KMS-11 (cell line): ENCODE measurements around the gene CDH1.

ENCODE experiments used
- H2AFZ ChIP-seq: fragments of 200-600 bp; sonication (generic); 2 replicates; pipeline ENCODE4 v1.6.1; 2016; ENCODE audit warnings: antibody characterized with exemption, mixed run types, low read depth
- H3K27ac ChIP-seq: fragments of 200-600 bp; sonication (generic); 2 replicates; pipeline ENCODE4 v1.6.1; 2016; ENCODE audit warnings: mild to moderate bottlenecking, mixed run types
- H3K27me3 ChIP-seq: fragments of 200-600 bp; sonication (generic); 2 replicates; pipeline ENCODE4 v1.6.1; 2017; ENCODE audit warnings: mild to moderate bottlenecking, low read depth, mixed run types, moderate library complexity; ENCODE audit not compliant: insufficient read depth
- H3K36me3 ChIP-seq: fragments of 200-600 bp; sonication (generic); 2 replicates; pipeline ENCODE4 v1.6.1; 2017; ENCODE audit warnings: mild to moderate bottlenecking, mixed run types; ENCODE audit not compliant: insufficient read depth
- H3K4me1 ChIP-seq: fragments of 200-600 bp; sonication (generic); 2 replicates; pipeline ENCODE4 v1.6.1; 2016; ENCODE audit warnings: mild to moderate bottlenecking, low read depth, mixed run types; ENCODE audit not compliant: poor library complexity, severe bottlenecking
- H3K4me2 ChIP-seq: fragments of 200-600 bp; sonication (generic); 2 replicates; pipeline ENCODE4 v1.7.0; 2016; ENCODE audit warnings: mild to moderate bottlenecking, mixed run types
- H3K4me3 ChIP-seq: fragments of 200-600 bp; sonication (generic); IDR thresholded peaks from 2 replicates; pipeline ENCODE4 v1.6.1; 2017; ENCODE audit warnings: low read depth, low read length, mixed read lengths; ENCODE audit not compliant: insufficient read depth
- H3K79me2 ChIP-seq: fragments of 200-600 bp; sonication (generic); 2 replicates; pipeline ENCODE4 v1.6.1; 2016; ENCODE audit warnings: low read depth, mixed run types; ENCODE audit not compliant: insufficient read depth
- H3K9ac ChIP-seq: fragments of 200-600 bp; sonication (generic); 2 replicates; pipeline ENCODE4 v1.6.1; 2016; ENCODE audit warnings: mild to moderate bottlenecking, mixed run types
- H4K20me1 ChIP-seq: fragments of 200-600 bp; sonication (generic); 2 replicates; pipeline ENCODE4 v1.6.1; 2016; ENCODE audit warnings: mild to moderate bottlenecking, mixed run types; ENCODE audit not compliant: insufficient read depth
- TF ChIP-seq, protein P1 (sequence below): fragments of 200-600 bp; sonication (generic); conservative IDR thresholded peaks from 2 replicates; pipeline ENCODE4 v1.6.1; 2017; ENCODE audit warnings: low read depth, mild to moderate bottlenecking, antibody characterized with exemption, low read length, moderate library complexity, mixed read lengths

The CDH1 gene

DNA sequence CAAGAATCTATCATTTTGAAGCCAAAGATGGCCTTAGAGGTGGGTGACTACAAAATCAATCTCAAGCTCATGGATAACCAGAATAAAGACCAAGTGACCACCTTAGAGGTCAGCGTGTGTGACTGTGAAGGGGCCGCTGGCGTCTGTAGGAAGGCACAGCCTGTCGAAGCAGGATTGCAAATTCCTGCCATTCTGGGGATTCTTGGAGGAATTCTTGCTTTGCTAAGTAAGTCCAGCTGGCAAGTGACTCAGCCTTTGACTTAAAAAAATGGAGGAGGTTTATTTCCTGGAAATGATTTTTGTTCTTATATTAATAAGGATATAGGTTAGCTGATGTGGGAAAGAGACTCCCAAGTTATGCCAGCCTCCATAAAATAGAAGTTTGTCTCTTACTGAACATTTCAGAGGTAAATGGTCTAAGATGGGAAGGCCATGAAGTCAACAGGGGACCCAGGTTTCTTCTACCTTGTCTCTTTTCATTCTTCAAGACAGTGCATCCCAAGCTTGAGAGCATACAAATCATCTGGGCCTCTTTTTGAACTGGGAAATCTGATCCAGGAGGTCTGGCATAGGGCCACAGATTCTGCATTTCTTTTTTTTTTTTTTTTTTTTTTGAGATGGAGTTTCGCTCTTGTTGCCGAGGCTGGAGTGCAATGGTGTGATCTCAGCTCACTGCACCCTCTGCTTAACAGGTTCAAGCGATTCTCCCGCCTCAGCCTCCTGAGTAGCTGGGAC, 86.5 kb downstream of the CDH1 start:
- Histone ChIP-seq H4K20me1 (no peaks in the 10 kb centered on the region), H3K79me2 (no peaks in the 10 kb centered on the region), H3K27me3 (no peaks in the 10 kb centered on the region), H3K9ac (no peak overlapping the region), H2AFZ (no peak overlapping the region), H3K4me3 (no peak overlapping the region), H3K4me2 (no peak overlapping the region), H3K36me3 (no peaks in the 10 kb centered on the region), H3K4me1 (no peaks in the 10 kb centered on the region), H3K27ac (no peak overlapping the region)
- TF ChIP-seq, protein P1, sequence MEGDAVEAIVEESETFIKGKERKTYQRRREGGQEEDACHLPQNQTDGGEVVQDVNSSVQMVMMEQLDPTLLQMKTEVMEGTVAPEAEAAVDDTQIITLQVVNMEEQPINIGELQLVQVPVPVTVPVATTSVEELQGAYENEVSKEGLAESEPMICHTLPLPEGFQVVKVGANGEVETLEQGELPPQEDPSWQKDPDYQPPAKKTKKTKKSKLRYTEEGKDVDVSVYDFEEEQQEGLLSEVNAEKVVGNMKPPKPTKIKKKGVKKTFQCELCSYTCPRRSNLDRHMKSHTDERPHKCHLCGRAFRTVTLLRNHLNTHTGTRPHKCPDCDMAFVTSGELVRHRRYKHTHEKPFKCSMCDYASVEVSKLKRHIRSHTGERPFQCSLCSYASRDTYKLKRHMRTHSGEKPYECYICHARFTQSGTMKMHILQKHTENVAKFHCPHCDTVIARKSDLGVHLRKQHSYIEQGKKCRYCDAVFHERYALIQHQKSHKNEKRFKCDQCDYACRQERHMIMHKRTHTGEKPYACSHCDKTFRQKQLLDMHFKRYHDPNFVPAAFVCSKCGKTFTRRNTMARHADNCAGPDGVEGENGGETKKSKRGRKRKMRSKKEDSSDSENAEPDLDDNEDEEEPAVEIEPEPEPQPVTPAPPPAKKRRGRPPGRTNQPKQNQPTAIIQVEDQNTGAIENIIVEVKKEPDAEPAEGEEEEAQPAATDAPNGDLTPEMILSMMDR = no peak

DNA sequence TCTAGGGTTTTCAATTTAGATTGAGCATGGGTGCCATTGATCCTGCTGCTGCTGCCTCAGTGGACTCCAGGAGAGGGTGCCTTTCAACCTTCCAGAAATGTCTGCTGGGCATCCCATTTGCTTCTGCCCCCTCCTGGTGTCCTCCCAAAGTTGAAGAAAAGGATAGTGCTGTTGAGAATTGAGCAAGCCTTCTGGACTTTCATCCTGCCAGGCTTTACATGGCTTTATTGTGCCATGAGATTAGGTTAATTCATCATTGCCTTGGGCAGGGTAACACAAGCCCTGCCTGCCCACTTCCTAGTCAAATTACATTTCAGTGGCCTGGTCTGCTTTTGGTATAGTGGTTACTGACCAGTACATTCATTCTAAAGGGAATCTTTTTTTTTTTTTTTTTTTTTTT, 88.3 kb downstream of the CDH1 start:
- no peak overlapping the region for H3K9ac ChIP-seq
- H3K4me3 ChIP-seq = no peak overlapping the region
- H3K27me3 ChIP-seq = no peaks in the 10 kb centered on the region
- TF ChIP-seq, protein P1 = no peak
- no peak overlapping the region for H3K27ac ChIP-seq
- no peaks in the 10 kb centered on the region for H4K20me1 ChIP-seq
- no peaks in the 10 kb centered on the region for H3K36me3 ChIP-seq
- no peaks in the 10 kb centered on the region for H3K79me2 ChIP-seq
- H2AFZ ChIP-seq = no peak overlapping the region
- no peaks in the 10 kb centered on the region for H3K4me1 ChIP-seq
- H3K4me2 ChIP-seq = no peak overlapping the region

DNA sequence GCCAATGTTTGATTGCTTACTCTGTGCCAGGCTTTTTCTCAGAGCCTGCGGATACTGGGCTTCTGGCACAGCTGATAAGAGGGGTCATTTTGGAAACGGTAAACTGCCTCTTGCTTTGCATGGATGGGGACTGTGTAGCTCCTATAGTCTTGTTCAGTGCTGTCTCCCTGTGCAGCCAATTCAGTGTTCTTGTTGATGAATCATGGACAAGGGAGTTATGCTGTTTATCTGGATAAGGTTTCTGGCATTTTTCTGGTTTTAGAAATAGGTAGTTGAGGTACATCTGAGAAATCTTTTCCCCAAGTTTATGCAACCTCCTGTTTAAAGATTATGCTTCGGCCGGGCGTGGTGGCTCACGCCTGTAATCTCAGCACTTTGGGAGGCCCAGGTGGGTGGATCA, 89.6 kb downstream of the CDH1 start:
- Histone ChIP-seq H3K79me2 (no peaks in the 10 kb centered on the region), H2AFZ (no peak overlapping the region), H3K9ac (no peak overlapping the region), H3K27me3 (no peaks in the 10 kb centered on the region), H3K4me1 (no peaks in the 10 kb centered on the region), H3K36me3 (no peaks in the 10 kb centered on the region), H3K4me2 (no peak overlapping the region), H3K4me3 (no peak overlapping the region), H4K20me1 (no peaks in the 10 kb centered on the region), H3K27ac (no peak overlapping the region)
- TF ChIP-seq, protein P1 = no peak

DNA sequence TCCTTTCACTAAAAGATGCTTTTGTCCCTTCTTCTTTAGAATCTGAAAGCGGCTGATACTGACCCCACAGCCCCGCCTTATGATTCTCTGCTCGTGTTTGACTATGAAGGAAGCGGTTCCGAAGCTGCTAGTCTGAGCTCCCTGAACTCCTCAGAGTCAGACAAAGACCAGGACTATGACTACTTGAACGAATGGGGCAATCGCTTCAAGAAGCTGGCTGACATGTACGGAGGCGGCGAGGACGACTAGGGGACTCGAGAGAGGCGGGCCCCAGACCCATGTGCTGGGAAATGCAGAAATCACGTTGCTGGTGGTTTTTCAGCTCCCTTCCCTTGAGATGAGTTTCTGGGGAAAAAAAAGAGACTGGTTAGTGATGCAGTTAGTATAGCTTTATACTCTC, 96.2 kb downstream of the CDH1 start:
- H4K20me1 ChIP-seq = no peaks in the 10 kb centered on the region
- H3K9ac ChIP-seq = no peak overlapping the region
- no peak overlapping the region for H3K27ac ChIP-seq
- H3K27me3 ChIP-seq = no peaks in the 10 kb centered on the region
- H3K79me2 ChIP-seq = no peaks in the 10 kb centered on the region
- no peak overlapping the region for H3K4me3 ChIP-seq
- no peak overlapping the region for H3K4me2 ChIP-seq
- TF ChIP-seq, protein P1 = no peak
- H2AFZ ChIP-seq = no peak overlapping the region
- H3K4me1 ChIP-seq = no peaks in the 10 kb centered on the region
- no peaks in the 10 kb centered on the region for H3K36me3 ChIP-seq
